ENCODE measurements around the gene DHRS9.

DHRS9 gene

GRCh38 chr2:169080250-169081069 lies 11.1 kb downstream of the DHRS9 start:
- no peak overlapping the region for H3K9ac ChIP-seq (ENCODE audit: low read length)
- H2AFZ ChIP-seq (ENCODE audit: low read depth, low read length, severe bottlenecking), result no peak overlapping the region

GRCh38 chr2:169081551-169081950 lies 12.2 kb downstream of the DHRS9 start:
- Histone ChIP-seq H2AFZ (ENCODE audit: low read depth, low read length, severe bottlenecking) (no peak overlapping the region), H3K27me3 (ENCODE audit: low read length) (no peaks in the 10 kb centered on the region), H3K27ac (ENCODE audit: low read depth, low read length) (no peak overlapping the region), H4K20me1 (ENCODE audit: low read depth, low read length) (no peaks in the 10 kb centered on the region), H3K4me2 (ENCODE audit: low read depth, low read length, poor library complexity, severe bottlenecking) (no peak overlapping the region), H3K36me3 (ENCODE audit: low read length) (no peaks in the 10 kb centered on the region), H3F3A (ENCODE audit: insufficient read depth) (no peaks in the 10 kb centered on the region), H3K4me3 (ENCODE audit: insufficient read depth, low read length, poor library complexity, severe bottlenecking) (no peak overlapping the region), H3K9me2 (replicated peaks; ENCODE audit: insufficient read depth, low read length) (no peaks in the 10 kb centered on the region), H3K9me3 (ENCODE audit: insufficient read depth, low read length) (no peaks in the 10 kb centered on the region), H3K9ac (ENCODE audit: low read length) (no peak overlapping the region), H3K79me2 (ENCODE audit: insufficient read depth, low read length) (no peaks in the 10 kb centered on the region)
- no peak for TF ChIP-seq CTCF (IDR thresholded peaks at IDR 0.05; ENCODE audit: insufficient read depth, low read length, poor library complexity, severe bottlenecking)
- no peak for TF ChIP-seq EZH2phosphoT487 (conservative IDR thresholded peaks at IDR 0.05; ENCODE audit: low read length)

More at GRCh38 chr2:169080250-169081069, 11.1 kb downstream of the DHRS9 start:
- no peaks in the 10 kb centered on the region for H3K27me3 ChIP-seq (ENCODE audit: low read length)
- TF ChIP-seq EZH2phosphoT487 (conservative IDR thresholded peaks at IDR 0.05; ENCODE audit: low read length), result no peak
- no peak for TF ChIP-seq CTCF (IDR thresholded peaks at IDR 0.05; ENCODE audit: insufficient read depth, low read length, poor library complexity, severe bottlenecking)
- no peaks in the 10 kb centered on the region for H3K79me2 ChIP-seq (ENCODE audit: insufficient read depth, low read length)
- H3K4me3 ChIP-seq (ENCODE audit: insufficient read depth, low read length, poor library complexity, severe bottlenecking), result no peak overlapping the region
- H3K9me3 ChIP-seq (ENCODE audit: insufficient read depth, low read length), result no peaks in the 10 kb centered on the region
- H3F3A ChIP-seq (ENCODE audit: insufficient read depth), result no peaks in the 10 kb centered on the region
- H3K4me2 ChIP-seq (ENCODE audit: low read depth, low read length, poor library complexity, severe bottlenecking), result no peak overlapping the region
- no peaks in the 10 kb centered on the region for H4K20me1 ChIP-seq (ENCODE audit: low read depth, low read length)
- no peaks in the 10 kb centered on the region for H3K36me3 ChIP-seq (ENCODE audit: low read length)
- H3K9me2 ChIP-seq (replicated peaks; ENCODE audit: insufficient read depth, low read length), result no peaks in the 10 kb centered on the region
- H3K27ac ChIP-seq (ENCODE audit: low read depth, low read length), result no peak overlapping the region

- TF ChIP-seq CTCF (IDR thresholded peaks at IDR 0.05; ENCODE audit: insufficient read depth, low read length, poor library complexity, severe bottlenecking), result no peak
- no peak for TF ChIP-seq EZH2phosphoT487 (conservative IDR thresholded peaks at IDR 0.05; ENCODE audit: low read length)
- Histone ChIP-seq H3K36me3 (ENCODE audit: low read length) (no peaks in the 10 kb centered on the region), H3K4me2 (ENCODE audit: low read depth, low read length, poor library complexity, severe bottlenecking) (no peak overlapping the region), H3K79me2 (ENCODE audit: insufficient read depth, low read length) (no peaks in the 10 kb centered on the region), H2AFZ (ENCODE audit: low read depth, low read length, severe bottlenecking) (no peak overlapping the region), H3K27ac (ENCODE audit: low read depth, low read length) (no peak overlapping the region), H3K9me2 (replicated peaks; ENCODE audit: insufficient read depth, low read length) (no peaks in the 10 kb centered on the region), H4K20me1 (ENCODE audit: low read depth, low read length) (no peaks in the 10 kb centered on the region), H3F3A (ENCODE audit: insufficient read depth) (no peaks in the 10 kb centered on the region), H3K4me3 (ENCODE audit: insufficient read depth, low read length, poor library complexity, severe bottlenecking) (no peak overlapping the region), H3K27me3 (ENCODE audit: low read length) (no peaks in the 10 kb centered on the region), H3K9me3 (ENCODE audit: insufficient read depth, low read length) (no peaks in the 10 kb centered on the region), H3K9ac (ENCODE audit: low read length) (no peak overlapping the region)
These were observed 13.6 kb downstream of the DHRS9 start for GRCh38 chr2:169082995-169083394.
